Vagina (tissue), 2 donors: ENCODE measurements around the gene FIGNL1. TPM values are rescaled to one million over a fixed set of nuclear protein-coding genes. Genes with fewer than 3 reads are reported as not detected.

Experiments
- DNase-seq, 2 donors: peaks; one replicate each; pipeline ENCODE4 v3.0.0-alpha.2; 2017; ENCODE audit errors: extremely low spot score in 2 of 2
- H3K27ac ChIP-seq: fragments of 200-600 bp; sonication (generic); one replicate; pipeline ENCODE4 v1.5.1; 2019
- H3K27me3 ChIP-seq: fragments of 200-600 bp; sonication (generic); one replicate; pipeline ENCODE4 v1.5.1; 2019
- H3K36me3 ChIP-seq, 2 donors: fragments of 200-600 bp; sonication (generic); one replicate each; pipeline ENCODE4 v1.5.1; 2017 to 2019
- H3K4me1 ChIP-seq: fragments of 200-600 bp; sonication (generic); one replicate; pipeline ENCODE4 v1.5.1; 2019
- H3K4me3 ChIP-seq, 2 donors: fragments of 200-600 bp; sonication (generic); 1 replicate in 1 of 2; 2 replicates in 1 of 2; pipeline ENCODE4 v1.5.1; 2016 to 2019
- H3K9me3 ChIP-seq: fragments of 200-600 bp; sonication (generic); one replicate; pipeline ENCODE4 v1.5.1; 2019
- POLR2A ChIP-seq, 2 donors: fragments of 450-650 bp; IDR thresholded peaks; one replicate each; pipeline ENCODE4 v1.6.1; 2017; ENCODE audit warnings: antibody characterized with exemption in 2 of 2, mild to moderate bottlenecking in 2 of 2, moderate library complexity in 2 of 2
- POLR2AphosphoS5 ChIP-seq, 2 donors: sonication (generic); formaldehyde crosslinking; IDR thresholded peaks; one replicate each; pipeline ENCODE4 v1.9.0; 2017; ENCODE audit warnings: antibody characterized with exemption in 2 of 2, mild to moderate bottlenecking in 2 of 2, low read depth in 1 of 2; ENCODE audit not compliant: insufficient read depth in 1 of 2
- intact Hi-C: fragments of 100-400 bp; cut with DNase I; formaldehyde crosslinking; loops from one replicate; pipeline ENCODE4 v1.15.1; 2023
- total RNA-seq: library from RNA; depleted of rRNA; stranded (reverse); fragments of >200 nt; gene quantifications from one replicate; pipeline ENCODE4 v1.2.3, GENCODE V29; 2016
- TF ChIP-seq, protein P1 (sequence below), 3 experiments: fragments of 450-650 bp in 2 of 3; fragments of 200-600 bp in 1 of 3; sonication (generic) in 1 of 3; IDR thresholded peaks; one replicate each; pipeline ENCODE4 v1.5.1; 2017 to 2019; ENCODE audit warnings: antibody characterized with exemption in 3 of 3, mild to moderate bottlenecking in 2 of 3, moderate library complexity in 2 of 3

The FIGNL1 gene
- total RNA-seq, 1 donor from 2014 or later, result 7.9 TPM

DNA sequence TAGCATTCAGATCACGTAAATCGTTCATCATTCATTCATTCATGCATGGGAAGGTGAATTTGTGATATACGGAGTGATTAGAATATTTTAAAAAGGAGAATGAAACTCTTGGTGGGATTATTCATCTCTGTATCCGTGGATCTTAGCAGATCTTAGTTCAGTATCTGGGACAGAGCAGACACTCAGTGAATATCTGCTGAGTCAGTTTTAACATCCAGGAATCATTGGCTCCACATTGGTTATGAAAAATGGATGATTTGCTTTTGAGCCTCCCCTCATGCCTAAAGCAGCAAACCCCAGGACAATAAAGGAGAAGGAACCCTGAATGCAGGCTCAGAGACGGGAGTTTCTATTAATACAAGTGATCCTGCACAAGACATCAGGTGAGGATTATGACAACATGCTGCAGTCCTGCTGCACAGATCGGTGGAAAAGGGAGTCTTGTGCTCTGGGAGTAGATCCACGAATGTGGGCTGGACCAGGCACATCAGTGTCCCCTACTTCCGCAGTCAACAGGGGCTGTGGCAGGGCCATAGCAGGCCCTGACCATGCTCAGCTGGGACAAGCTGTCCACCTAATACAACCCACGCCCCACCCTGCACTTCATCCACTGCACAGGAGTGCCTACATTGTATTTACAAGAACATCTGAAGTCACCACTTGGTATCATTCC, 26.9 kb upstream of the FIGNL1 start:
- Histone ChIP-seq H3K27ac (no peak overlapping the region), H3K4me3 (no peak overlapping the region), H3K36me3 (no peaks in the 10 kb centered on the region), H3K27me3 (no peaks in the 10 kb centered on the region), H3K9me3 (no peaks in the 10 kb centered on the region), H3K4me1 (no peaks in the 10 kb centered on the region)
- intact Hi-C loops, result loop anchor here (10.0 kb wide), 2 partner anchors 308 to 588 kb away; partner anchors contain the start of gene GRB10
- no peak for DNase-seq
- TF ChIP-seq POLR2A (IDR thresholded peaks at IDR 0.05) (no peak), POLR2AphosphoS5 (IDR thresholded peaks at IDR 0.05; ENCODE audit: insufficient read depth in 1 of 2, low read depth in 1 of 2) (no peak)
- TF ChIP-seq, protein P1, sequence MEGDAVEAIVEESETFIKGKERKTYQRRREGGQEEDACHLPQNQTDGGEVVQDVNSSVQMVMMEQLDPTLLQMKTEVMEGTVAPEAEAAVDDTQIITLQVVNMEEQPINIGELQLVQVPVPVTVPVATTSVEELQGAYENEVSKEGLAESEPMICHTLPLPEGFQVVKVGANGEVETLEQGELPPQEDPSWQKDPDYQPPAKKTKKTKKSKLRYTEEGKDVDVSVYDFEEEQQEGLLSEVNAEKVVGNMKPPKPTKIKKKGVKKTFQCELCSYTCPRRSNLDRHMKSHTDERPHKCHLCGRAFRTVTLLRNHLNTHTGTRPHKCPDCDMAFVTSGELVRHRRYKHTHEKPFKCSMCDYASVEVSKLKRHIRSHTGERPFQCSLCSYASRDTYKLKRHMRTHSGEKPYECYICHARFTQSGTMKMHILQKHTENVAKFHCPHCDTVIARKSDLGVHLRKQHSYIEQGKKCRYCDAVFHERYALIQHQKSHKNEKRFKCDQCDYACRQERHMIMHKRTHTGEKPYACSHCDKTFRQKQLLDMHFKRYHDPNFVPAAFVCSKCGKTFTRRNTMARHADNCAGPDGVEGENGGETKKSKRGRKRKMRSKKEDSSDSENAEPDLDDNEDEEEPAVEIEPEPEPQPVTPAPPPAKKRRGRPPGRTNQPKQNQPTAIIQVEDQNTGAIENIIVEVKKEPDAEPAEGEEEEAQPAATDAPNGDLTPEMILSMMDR (IDR thresholded peaks at IDR 0.05), result no peak

DNA sequence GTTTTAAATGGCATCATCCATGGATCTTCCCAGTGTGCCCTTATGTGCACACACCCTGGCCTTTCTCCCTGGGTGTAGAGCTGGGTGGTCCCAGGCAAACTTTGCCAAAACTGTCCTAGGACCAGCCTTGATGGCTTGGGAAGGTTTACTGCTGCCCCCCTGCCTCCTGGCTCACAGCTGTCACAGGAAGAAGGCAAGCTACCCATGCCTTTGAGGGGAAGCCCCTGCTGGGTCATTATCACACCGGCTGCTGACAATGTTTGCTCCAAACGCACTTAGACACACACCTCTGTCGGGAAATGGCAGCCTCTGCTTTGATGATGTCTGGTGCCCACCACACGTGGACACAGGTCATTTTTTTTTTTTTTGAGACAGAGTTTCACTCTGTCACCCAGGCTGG, 25.2 kb upstream of the FIGNL1 start:
- Histone ChIP-seq H3K4me3 (no peak overlapping the region), H3K27ac (no peak overlapping the region), H3K9me3 (no peaks in the 10 kb centered on the region), H3K4me1 (no peaks in the 10 kb centered on the region), H3K36me3 (no peaks in the 10 kb centered on the region), H3K27me3 (no peaks in the 10 kb centered on the region)
- intact Hi-C loops, result loop anchor here (10.0 kb wide), 2 partner anchors 309 to 589 kb away; partner anchors contain the start of gene GRB10
- DNase-seq, result no peak
- TF ChIP-seq POLR2A (IDR thresholded peaks at IDR 0.05), result no peak
- TF ChIP-seq, protein P1 (IDR thresholded peaks at IDR 0.05), result no peak
- no peak for TF ChIP-seq POLR2AphosphoS5 (IDR thresholded peaks at IDR 0.05; ENCODE audit: insufficient read depth in 1 of 2, low read depth in 1 of 2)

DNA sequence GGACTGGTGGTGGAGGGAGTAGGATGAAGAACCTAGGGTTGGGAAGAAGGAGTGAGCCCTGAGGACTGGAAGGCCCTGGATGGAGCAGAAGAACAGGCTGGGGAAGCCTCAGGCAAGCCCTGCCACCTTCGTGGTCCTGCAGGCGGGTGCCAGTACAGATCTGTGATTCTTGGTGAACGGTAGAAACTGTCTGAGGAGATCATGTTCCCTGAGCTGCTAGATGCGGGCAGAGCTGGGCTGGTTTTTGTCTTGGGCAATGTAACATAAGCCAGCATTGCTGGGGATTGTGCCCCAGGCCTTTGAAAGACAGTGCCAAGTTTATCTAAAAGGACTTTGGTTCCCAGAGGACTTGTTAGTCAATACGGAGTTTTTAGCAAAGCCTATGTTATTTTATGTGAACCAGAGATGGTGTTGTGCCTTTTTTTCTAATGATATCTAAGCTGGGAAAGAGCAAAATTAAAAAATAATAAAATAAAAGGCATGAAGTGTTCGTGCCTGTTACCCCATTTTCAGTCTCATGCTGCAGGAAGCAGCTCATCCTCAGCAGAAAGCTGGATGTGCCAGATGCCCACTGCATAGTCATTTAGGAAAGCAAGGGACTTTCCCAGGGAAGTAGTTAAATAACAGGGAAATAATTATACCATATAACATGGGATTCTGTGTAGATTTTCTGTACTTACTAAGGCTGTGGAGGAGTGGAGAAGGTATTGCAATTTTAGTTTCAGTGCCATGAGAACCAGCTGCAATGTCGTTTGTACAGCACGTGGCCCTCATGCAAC, 24.4 kb upstream of the FIGNL1 start:
- Histone ChIP-seq H3K4me1 (no peaks in the 10 kb centered on the region), H3K36me3 (no peaks in the 10 kb centered on the region), H3K9me3 (no peaks in the 10 kb centered on the region), H3K27me3 (no peaks in the 10 kb centered on the region), H3K27ac (no peak overlapping the region), H3K4me3 (no peak overlapping the region)
- intact Hi-C loops, result loop anchor here (10.0 kb wide), 2 partner anchors 310 to 590 kb away; partner anchors contain the start of gene GRB10
- TF ChIP-seq POLR2AphosphoS5 (IDR thresholded peaks at IDR 0.05; ENCODE audit: insufficient read depth in 1 of 2, low read depth in 1 of 2) (no peak), POLR2A (IDR thresholded peaks at IDR 0.05) (no peak)
- TF ChIP-seq, protein P1 (IDR thresholded peaks at IDR 0.05), result no peak
- DNase-seq, result no peak

DNA sequence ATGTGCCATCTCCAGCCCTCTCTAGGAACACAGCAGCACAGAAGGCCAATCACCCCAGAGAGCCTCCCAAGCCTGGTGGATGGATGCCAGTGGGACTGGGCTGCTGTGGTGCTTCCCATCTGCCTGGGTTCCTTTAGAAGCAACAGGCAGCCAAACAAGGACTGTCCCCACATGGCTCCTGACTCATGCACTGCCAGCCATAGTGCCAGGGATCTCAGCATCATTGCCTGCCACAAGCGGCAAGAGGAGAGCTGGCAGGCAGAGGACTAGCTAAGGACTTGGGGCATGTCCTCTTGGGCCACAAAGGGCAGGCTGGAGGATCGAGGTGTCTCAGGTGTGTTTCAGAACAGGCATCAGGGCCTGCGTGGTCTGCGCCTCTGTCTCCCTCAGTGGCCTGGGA, 23.4 kb upstream of the FIGNL1 start:
- Histone ChIP-seq H3K4me3 (no peak overlapping the region), H3K27ac (no peak overlapping the region), H3K4me1 (no peaks in the 10 kb centered on the region), H3K36me3 (no peaks in the 10 kb centered on the region), H3K27me3 (no peaks in the 10 kb centered on the region), H3K9me3 (no peaks in the 10 kb centered on the region)
- TF ChIP-seq POLR2A (IDR thresholded peaks at IDR 0.05), result no peak
- TF ChIP-seq, protein P1 (IDR thresholded peaks at IDR 0.05), result no peak
- TF ChIP-seq POLR2AphosphoS5 (IDR thresholded peaks at IDR 0.05; ENCODE audit: insufficient read depth in 1 of 2, low read depth in 1 of 2), result no peak
- no peak for DNase-seq
- intact Hi-C loops, result loop anchor here (10.0 kb wide), 2 partner anchors 311 to 591 kb away; partner anchors contain the start of gene GRB10
